NCI-H1417 treated with DMSO at 0.1 percent for 48 hours (cell line): Measurements from ENCODE around the gene TENT5C.
"Not testable (repeated sequence)": the region's sequence is repeated elsewhere in the genome, so short reads cannot be mapped to it uniquely, and the experiment has no call there.

Experiments
- DNase-seq: peaks from one replicate; lab custom pipeline; 2025; lab: John Stamatoyannopoulos, UW

Gene TENT5C

GRCh38 chr1:117605774-117606648 is at the start of gene TENT5C:
TSS of gene TENT5C (plus strand) at chr1:117606048. CDS start at chr1:117622869, 16,821 bp downstream.
- DNase-seq, result peak; percentile 83

- no peak for DNase-seq
Observed at GRCh38 chr1:117556341-117556740, 49.5 kb upstream of the TENT5C start.

GRCh38 chr1:117556976-117557375 is 48.9 kb upstream of the TENT5C start:
- no peak for DNase-seq

GRCh38 chr1:117558451-117558850 is 47.4 kb upstream of the TENT5C start:
- not testable (repeated sequence) for DNase-seq

GRCh38 chr1:117559139-117559538 is 46.7 kb upstream of the TENT5C start:
- no peak for DNase-seq

- DNase-seq, result no peak
Observed at GRCh38 chr1:117559985-117560384, 45.9 kb upstream of the TENT5C start.

GRCh38 chr1:117561071-117561470 is 44.8 kb upstream of the TENT5C start:
- DNase-seq, result no peak

GRCh38 chr1:117561551-117561950 is 44.3 kb upstream of the TENT5C start:
- DNase-seq, result no peak

GRCh38 chr1:117562581-117563491 is 43.0 kb upstream of the TENT5C start:
- no peak for DNase-seq

GRCh38 chr1:117563492-117563875 is 42.4 kb upstream of the TENT5C start:
- no peak for DNase-seq

- DNase-seq, result no peak
Observed at GRCh38 chr1:117564227-117565075, 41.4 kb upstream of the TENT5C start.

GRCh38 chr1:117565076-117565556 is 40.7 kb upstream of the TENT5C start:
- no peak for DNase-seq

GRCh38 chr1:117565745-117566455 is 39.9 kb upstream of the TENT5C start:
- no peak for DNase-seq

GRCh38 chr1:117566556-117566955 is 39.3 kb upstream of the TENT5C start:
- no peak for DNase-seq

- DNase-seq, result no peak
Observed at GRCh38 chr1:117567435-117567834, 38.4 kb upstream of the TENT5C start.

GRCh38 chr1:117567976-117568375 is 37.9 kb upstream of the TENT5C start:
- no peak for DNase-seq

- no peak for DNase-seq
Observed at GRCh38 chr1:117568999-117569398, 36.8 kb upstream of the TENT5C start.

GRCh38 chr1:117569856-117570255 is 36.0 kb upstream of the TENT5C start:
- DNase-seq, result no peak

GRCh38 chr1:117570988-117571409 is 34.8 kb upstream of the TENT5C start:
- DNase-seq, result no peak

GRCh38 chr1:117571496-117571895 is 34.4 kb upstream of the TENT5C start:
- DNase-seq, result no peak

GRCh38 chr1:117572546-117572945 is 33.3 kb upstream of the TENT5C start:
- no peak for DNase-seq
